Measurements from ENCODE around the gene DUSP9.

The DUSP9 gene

DNA sequence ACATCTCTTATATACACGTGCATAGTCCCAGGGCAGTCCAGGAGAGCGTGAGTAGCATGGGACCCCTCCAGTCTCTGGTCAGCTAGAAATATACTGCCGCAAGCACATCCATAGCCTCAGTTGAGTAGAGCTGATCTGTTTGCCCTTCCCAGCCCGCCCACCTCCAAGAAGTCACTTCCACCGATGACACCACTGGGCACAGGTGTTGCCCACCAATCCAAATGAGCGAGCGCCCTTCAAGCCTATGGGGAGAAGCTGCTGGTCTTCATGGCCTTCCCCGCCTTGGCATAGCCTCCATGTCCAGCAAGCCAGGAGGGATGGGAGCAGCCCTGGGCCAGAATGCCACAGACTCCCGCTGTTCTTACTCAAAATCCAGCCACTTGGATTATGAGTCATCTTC is 10.2 kb downstream of the DUSP9 start:
- TF ChIP-seq, protein P1, sequence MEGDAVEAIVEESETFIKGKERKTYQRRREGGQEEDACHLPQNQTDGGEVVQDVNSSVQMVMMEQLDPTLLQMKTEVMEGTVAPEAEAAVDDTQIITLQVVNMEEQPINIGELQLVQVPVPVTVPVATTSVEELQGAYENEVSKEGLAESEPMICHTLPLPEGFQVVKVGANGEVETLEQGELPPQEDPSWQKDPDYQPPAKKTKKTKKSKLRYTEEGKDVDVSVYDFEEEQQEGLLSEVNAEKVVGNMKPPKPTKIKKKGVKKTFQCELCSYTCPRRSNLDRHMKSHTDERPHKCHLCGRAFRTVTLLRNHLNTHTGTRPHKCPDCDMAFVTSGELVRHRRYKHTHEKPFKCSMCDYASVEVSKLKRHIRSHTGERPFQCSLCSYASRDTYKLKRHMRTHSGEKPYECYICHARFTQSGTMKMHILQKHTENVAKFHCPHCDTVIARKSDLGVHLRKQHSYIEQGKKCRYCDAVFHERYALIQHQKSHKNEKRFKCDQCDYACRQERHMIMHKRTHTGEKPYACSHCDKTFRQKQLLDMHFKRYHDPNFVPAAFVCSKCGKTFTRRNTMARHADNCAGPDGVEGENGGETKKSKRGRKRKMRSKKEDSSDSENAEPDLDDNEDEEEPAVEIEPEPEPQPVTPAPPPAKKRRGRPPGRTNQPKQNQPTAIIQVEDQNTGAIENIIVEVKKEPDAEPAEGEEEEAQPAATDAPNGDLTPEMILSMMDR (IDR thresholded peaks at IDR 0.05), result no peak
- no peak for DNase-seq
- no peaks in the 10 kb centered on the region for H3K4me1 ChIP-seq
- no peaks in the 10 kb centered on the region for H3K36me3 ChIP-seq
- peaks cover 0 to 13% (median 5%) of the 10 kb centered on the region in 3 donors for H3K9me3 ChIP-seq
- no peak overlapping the region for H3K4me3 ChIP-seq
- peaks cover 0 to 8% of the 10 kb centered on the region in 2 donors for H3K27me3 ChIP-seq
- intact Hi-C loops (cut with DNase I; ENCODE audit: low total_unique reads), result no loop called here
- no peak overlapping the region for H3K27ac ChIP-seq

DNA sequence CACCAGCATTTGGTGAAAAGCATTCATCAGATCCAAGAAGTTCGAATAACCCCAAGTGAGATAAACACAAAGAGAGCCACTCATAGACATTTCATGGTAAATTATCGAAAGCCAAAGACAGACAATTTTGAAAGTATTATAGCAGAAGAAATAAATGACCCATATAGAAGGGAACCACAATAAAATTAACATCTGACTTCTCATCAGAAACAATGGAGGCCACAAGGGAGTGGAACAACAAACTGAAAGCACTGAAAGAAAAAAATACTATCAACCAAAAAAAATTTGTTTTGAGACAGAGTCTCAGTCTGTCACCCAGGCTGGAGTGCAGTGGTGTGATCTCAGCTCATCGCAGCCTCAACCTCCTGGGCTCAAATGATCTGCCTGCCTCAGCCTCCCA is 12.3 kb downstream of the DUSP9 start:
- peaks cover 0 to 5% (median 0%) of the 10 kb centered on the region in 3 donors for H3K9me3 ChIP-seq
- TF ChIP-seq, protein P1 (IDR thresholded peaks at IDR 0.05), result no peak
- H3K27me3 ChIP-seq, result peaks cover 0 to 19% of the 10 kb centered on the region in 2 donors
- no peaks in the 10 kb centered on the region for H3K4me1 ChIP-seq
- no peak for DNase-seq
- H3K4me3 ChIP-seq, result no peak overlapping the region
- H3K36me3 ChIP-seq, result no peaks in the 10 kb centered on the region
- intact Hi-C loops (cut with DNase I; ENCODE audit: low total_unique reads), result no loop called here
- H3K27ac ChIP-seq, result no peak overlapping the region

DNA sequence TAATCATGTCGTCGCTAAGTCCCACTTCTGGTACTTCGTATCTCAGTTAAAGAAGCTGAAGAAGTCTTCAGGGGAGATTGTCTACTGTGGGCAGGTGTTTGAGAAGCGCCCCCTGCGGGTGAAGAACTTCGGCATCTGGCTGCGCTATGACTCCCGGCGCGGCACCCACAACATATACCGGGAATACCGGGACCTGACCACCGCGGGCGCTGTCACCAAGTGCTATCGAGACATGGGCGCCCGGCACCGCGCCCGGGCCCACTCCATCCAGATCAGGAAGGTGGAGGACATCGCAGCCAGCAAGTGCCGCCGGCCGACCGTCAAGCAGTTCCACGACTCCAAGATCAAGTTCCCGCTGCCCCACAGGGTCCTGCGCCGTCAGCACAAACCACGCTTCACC is 15.3 kb downstream of the DUSP9 start:
- Histone ChIP-seq H3K9me3 (no peaks in the 10 kb centered on the region), H3K4me1 (no peaks in the 10 kb centered on the region), H3K36me3 (no peaks in the 10 kb centered on the region), H3K27ac (no peak overlapping the region), H3K4me3 (no peak overlapping the region), H3K27me3 (peaks cover 0 to 19% of the 10 kb centered on the region in 2 donors)
- TF ChIP-seq, protein P1 (IDR thresholded peaks at IDR 0.05), result peak; percentile 14 to 21
- peak in 1 of 2 donors; percentile 40 for DNase-seq
- intact Hi-C loops (cut with DNase I; ENCODE audit: low total_unique reads), result no loop called here

DNA sequence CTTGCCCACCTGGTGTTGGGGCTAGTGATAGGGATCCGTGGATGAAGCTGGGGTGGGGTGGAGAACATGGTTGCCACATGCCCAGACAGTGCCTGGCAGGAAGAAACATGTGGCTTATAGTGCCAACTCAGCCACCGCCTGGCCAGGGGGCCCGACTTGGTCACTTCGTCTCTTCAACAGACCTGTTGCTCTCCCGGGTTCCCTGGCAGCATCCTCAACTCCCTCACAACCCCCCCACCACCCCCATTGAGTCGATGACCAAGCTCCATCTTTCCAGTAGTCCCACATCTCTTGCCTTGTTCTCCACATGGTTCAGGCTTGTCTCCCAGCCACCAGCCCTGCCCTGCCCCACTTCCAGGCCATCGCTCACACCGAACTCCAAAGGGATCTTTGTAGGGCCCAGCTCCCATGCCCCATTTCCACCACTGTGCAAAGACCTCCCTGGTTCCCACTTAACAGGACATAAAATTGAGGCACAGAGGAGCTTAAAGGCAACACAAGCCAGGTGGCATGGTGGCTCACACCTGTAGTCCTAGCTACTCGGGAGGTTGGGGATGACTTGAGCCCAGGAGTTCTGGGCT is 18.8 kb downstream of the DUSP9 start:
- intact Hi-C loops (cut with DNase I; ENCODE audit: low total_unique reads), result loop anchor here (5.0 kb wide), 2 partner anchors 59 to 129 kb away; no protein-coding TSS in a partner anchor
- no peak overlapping the region for H3K4me3 ChIP-seq
- TF ChIP-seq, protein P1 (IDR thresholded peaks at IDR 0.05), result no peak
- no peaks in the 10 kb centered on the region for H3K9me3 ChIP-seq
- H3K36me3 ChIP-seq, result no peaks in the 10 kb centered on the region
- peaks cover 0 to 16% of the 10 kb centered on the region in 2 donors for H3K27me3 ChIP-seq
- H3K4me1 ChIP-seq, result peaks cover 0 to 3% (median 0%) of the 10 kb centered on the region in 4 donors
- H3K27ac ChIP-seq, result no peak overlapping the region
- DNase-seq, result no peak

DNA sequence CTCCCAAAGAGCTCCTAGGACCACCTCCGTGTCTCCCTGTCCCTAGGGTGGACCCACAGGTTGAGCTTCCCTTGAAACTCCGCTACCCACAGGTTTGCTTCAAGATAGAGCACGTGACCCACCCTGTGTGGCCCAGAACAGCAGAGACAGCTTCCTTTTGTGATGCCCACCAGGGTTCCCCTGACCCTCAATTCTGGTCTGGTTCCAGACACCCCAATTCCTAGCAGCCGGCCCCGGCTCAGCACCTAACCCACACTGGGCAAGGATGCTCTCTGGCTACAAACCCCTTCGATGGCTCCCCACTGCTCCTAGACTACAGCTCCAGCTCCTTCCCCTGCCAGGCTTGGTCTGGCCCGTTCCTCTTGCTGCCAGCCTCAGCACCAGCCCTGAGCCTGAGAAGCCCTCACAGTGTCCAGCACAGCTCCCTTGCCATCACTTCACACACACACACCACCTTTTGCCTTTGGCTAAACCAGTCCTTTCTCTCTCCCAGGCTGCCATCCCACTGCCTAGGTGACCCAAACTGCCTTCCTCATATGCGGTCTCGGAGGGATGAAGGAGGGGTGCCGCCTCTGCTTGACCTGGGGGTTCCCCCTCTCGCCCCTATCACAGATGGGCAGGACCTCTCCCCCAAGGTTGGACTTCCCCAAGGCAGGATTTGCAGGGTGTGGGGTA is 20.4 kb downstream of the DUSP9 start:
- TF ChIP-seq, protein P1 (IDR thresholded peaks at IDR 0.05), result no peak
- Histone ChIP-seq H3K4me3 (no peak overlapping the region), H3K27ac (no peak overlapping the region), H3K4me1 (peaks cover 0 to 3% (median 0%) of the 10 kb centered on the region in 4 donors), H3K9me3 (no peaks in the 10 kb centered on the region), H3K36me3 (no peaks in the 10 kb centered on the region), H3K27me3 (peaks cover 0 to 9% of the 10 kb centered on the region in 2 donors)
- no peak for DNase-seq
- intact Hi-C loops (cut with DNase I; ENCODE audit: low total_unique reads), result loop anchor here (5.0 kb wide), 2 partner anchors 60 to 130 kb away; no protein-coding TSS in a partner anchor

All from tibial artery (tissue), 4 donors.